HG02798 (cell line): Measurements from ENCODE around the gene ASB13.
"Not testable (repeated sequence)": the region's sequence is repeated elsewhere in the genome, so short reads cannot be mapped to it uniquely, and the experiment has no call there.

ENCODE experiments used
- ATAC-seq: cut with Tn5 transposase; IDR thresholded peaks from one replicate; pipeline ENCODE4 v1.9.1; 2021; ENCODE audit warnings: mild to moderate bottlenecking; ENCODE audit not compliant: unreplicated experiment, poor library complexity

ASB13 gene

DNA sequence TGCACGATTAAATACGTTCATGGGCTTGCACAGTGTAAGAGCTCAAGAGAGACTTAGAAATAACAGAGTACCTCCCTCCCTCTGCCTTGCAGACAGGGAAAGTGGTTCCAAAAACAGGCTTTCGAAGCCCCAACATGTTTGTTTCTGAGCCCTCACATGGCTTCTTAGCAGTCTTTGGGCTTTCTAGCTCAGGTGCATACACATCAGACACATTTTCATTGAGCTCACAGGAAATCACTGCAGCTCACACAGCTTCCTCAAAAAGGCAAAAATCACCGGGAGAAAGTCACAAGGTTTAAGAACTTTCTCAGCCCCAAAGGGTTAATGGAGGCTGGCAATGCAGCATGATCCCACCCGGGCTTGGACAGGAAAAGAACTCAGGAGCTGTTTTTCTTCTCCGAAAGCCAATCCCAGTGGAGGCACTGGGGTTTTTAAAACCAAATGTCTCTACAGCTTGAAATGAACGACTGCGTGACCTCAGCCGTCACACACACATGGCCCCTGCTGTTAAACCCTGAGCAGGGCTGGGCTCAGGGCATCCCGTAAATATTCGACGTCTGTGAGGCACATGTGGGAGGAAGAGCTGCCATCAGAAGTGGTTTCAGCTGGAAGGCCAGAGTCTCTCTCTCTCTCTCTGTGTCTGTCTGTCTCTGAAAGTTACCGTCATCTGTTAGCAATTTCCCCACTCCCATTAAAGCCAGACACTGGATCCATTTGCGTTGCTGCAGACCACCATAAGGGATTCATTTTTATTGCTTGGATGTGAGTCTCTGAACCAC lies 71.9 kb downstream of the ASB13 start:
- ATAC-seq: no peak

DNA sequence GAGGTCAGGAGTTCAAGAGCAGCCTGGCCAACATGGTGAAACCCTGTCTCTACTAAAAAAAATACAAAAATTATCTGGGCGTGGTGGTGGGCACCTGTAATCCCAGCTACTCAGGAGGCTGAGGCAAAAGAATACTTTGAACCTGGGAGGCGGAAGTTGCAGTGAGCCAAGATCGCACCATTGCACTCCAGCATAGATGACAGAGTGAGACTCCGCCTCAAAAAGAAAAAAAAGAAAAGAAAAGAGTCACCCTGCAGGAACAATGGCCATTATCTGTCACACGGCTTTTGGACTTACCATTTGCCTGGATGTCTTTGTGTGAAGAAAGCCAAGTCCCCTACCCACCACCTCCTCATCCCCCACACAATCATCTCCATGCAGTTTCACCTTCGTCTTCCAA lies 73.0 kb downstream of the ASB13 start:
- not testable (repeated sequence) for ATAC-seq

DNA sequence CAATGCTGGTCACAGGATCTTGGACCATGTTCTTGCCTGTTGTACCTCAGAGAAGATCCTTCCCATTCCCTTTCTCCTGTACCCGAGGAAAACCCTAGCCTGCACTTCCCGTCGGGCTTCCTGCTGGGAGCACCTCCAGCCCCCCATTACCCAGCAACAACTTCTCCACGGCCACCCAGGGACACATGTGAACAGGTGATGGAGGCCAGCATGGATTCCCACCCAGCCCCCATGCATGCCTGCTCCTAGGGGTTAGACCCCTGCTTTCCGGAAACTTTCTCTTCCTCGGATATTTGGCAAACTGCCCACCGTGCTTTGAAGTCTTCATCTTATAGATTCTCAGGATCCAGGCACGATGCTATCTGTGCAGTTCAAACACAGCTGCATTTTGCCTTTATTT lies 74.3 kb downstream of the ASB13 start:
- ATAC-seq: no peak

DNA sequence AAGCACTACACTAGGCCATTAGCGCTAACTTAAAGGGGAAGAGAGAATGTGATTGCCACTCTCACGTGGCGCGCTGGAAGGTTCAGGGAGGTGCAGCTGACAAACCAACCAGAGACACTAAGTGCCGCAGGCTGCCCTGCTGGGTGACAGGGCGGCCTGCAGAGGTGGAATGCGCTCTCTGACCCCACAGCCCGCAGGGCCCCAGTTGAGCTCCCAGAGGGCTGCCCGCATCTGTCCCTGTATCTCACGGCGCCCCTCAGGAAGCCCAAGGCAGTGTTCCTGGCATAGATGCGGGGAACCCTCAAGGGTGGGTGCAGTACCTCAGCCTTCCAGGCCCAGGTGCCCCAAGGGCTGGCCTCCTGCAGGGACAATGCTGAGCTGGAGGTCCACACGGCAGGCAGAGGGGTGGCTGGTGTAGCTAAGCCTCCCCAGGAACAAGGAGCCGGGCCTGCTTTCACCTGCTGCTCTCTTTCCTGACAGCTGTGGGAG lies 75.0 kb downstream of the ASB13 start:
- no peak for ATAC-seq

DNA sequence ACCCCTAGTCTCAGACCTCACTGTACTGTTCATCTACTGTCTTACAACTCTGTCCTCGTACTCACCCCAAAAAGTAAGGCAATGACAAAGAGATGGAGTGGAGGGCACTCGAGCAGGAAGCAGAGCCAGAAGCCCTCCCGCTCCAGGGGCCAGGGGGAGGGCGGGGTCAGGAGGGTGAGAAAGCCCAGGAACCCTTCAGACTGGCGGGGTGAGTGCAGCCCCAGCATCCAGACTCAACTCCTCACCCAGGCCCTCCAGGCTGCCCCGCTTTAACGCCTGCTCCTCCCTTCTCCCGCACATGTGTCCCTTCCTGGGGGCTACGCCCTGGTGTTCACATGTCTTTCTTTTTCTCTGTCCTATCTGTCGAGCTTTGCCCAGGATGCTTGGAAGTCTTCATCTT lies 75.6 kb downstream of the ASB13 start:
- ATAC-seq: no peak

DNA sequence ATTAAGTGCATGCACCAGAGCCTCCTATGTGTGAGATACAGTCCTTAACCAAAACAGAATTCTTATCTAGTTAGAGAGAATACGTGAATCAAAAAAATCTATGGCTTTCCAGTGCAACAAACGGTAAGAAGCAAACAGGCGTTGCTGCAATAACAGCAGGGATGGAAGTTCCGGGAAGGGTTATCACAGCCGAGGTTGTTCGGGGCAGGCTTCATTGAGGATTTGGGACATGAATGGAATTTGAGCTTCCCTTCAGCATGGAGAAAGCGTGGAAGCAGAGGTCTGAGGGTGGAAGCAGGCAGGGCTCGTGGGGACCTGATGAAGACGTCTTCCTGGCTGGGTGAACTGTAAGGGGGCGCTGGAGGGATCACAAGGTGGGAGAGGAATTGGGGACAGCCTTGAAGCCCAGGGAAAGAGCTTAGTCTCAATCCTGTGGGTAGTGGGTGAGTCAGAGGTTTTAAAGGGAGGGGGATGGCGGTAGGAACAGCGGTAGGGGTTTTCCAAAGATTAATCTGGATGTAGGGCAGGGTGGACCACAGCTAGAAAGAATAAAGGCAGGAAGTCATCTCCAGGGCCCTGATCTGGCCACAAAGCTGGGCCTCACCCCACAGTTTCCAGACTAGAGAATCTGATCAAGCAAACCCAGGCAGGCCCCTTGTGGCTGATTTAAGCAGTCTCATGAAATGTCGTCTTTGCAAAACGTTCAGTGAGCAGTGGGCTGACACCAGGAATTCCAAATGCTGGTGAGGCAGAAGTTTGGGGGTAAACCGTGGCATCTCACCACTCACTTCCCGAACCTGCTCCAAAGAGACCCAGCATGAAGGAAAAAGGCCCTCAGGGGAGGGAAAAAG lies 76.5 kb downstream of the ASB13 start:
- no peak for ATAC-seq

DNA sequence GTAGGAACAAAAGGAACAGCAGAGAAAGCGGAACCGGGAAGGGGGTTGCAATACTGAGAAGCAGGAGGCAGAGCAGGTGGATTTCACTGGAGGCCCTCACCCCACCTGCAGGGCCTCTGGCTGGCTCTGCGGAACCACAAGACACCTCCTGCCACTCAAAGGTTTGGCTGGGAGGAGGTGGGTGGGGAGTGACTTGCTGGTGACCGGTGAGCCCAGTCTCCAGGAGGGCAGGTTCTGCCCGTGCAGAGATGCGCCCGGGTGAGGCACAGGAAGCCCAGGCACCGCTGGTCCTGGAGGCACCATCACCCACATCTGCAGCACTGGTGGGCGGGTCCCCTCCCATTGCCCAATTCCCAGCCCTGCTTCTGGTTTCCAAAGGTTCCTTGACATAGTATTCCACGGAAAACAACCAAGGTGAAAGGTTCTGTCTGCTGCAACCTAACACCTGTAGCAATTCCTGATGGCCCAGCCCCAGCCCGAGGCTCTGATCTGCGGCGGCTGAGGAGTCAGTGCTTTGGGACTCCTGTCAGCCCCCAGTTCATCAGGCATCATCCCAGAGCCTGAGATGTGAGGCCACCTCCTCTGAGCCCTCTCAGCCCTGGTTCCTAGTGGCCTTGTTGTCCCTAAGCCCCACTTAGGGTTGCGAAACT lies 77.3 kb downstream of the ASB13 start:
- ATAC-seq: no peak
